Bladder microvascular endothelial cell (primary cell): Measurements from ENCODE around the gene ZNF727. TPM values are rescaled to one million over a fixed set of nuclear protein-coding genes. Genes with fewer than 3 reads are reported as not detected.

ENCODE experiments used
- total RNA-seq: library from RNA; depleted of rRNA; stranded (reverse); fragments of >200 nt; gene quantifications from 2 replicates; pipeline ENCODE4 v1.2.3, GENCODE V29; 2014

ZNF727 gene
- 0.16 TPM in 1 of 2 replicates, not detected in the other for total RNA-seq

DNA sequence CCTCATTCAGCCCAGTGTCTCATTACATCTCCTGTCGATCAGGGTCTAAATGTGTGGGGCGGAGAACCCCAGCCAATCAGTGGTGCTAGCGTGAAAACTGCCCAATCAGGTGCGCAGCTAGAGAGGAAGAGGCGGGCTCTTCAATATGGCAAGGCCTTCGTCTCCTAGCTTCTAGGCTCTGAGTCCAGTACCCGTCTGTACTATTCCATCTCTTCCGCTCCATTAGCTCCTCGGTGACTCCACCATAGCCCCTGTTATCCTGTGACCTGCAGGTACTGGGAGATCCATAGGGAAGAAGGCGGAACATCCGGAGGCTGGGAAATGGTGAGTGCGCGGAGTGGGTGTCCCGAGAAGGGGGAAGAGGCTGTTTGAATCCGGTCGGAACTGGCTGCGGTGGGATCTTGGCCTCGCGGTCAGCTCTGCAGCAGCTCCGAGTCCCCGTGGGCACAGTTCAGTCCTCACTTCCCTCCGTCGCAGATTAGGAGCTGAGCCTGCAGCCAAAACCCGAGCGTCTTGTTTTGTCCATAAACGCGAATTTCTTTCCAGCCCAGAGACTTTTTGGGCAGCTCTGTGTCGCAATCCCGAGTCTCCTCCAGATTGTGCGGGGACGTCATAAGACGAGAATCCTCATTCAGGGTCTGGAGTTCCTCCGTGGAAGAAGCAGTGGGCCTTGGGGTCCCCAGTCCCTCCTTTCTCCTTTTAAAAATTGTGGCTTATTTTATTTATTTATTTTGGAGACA lies at the start of gene ZNF727:
Gene ZNF727, plus strand, starts transcription at position 134 of the 740 bp plus-strand sequence. Its CDS starts 188 bp downstream, at position 322.

DNA sequence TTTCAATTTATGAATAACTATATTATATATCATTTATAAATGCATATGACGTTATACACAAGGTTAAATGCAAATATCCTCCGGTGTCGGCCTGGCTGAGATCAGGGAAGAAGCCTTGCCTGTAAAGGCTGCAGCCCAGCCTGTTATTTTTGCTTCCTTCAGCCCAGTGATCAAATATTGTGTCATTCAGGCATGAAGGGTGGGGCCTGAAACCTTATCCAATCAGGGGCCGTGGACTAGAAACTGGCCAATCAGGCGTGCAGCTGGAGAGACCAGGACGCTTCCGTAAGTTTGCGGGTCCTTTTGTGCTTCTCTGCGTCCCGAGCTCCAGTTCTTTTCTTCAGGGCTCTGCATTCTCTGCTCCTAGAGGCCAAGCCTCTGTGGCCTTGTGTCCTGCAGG lies 46.7 kb upstream of the ZNF727 start, which contains the start of gene ZNF722:
Gene ZNF722, plus strand, starts transcription at position 301 of the 400 bp plus-strand sequence. CDS start 113 bp downstream, outside the sequence.

Other genes with a start within 250 kb of the ZNF727 start
- gene ZNF722, start 46.6 kb upstream of the ZNF727 start, total RNA-seq, result not detected in 2 replicates
- gene ZNF735, start 161.8 kb downstream of the ZNF727 start, total RNA-seq, result not detected in 2 replicates
- not detected in 2 replicates for gene ZNF679, start 183.0 kb downstream of the ZNF727 start, total RNA-seq